NOMO-1 treated with dmso at 0.1 percent for 144 hours (cell line): ENCODE data around the gene SRSF5.
"Not testable (repeated sequence)": the region's sequence is repeated elsewhere in the genome, so short reads cannot be mapped to it uniquely, and the experiment has no call there.

ENCODE experiments used
- DNase-seq: peaks from one replicate; lab custom pipeline; 2025; ENCODE audit not compliant: unreplicated experiment; lab: John Stamatoyannopoulos, UW

SRSF5 gene

DNA sequence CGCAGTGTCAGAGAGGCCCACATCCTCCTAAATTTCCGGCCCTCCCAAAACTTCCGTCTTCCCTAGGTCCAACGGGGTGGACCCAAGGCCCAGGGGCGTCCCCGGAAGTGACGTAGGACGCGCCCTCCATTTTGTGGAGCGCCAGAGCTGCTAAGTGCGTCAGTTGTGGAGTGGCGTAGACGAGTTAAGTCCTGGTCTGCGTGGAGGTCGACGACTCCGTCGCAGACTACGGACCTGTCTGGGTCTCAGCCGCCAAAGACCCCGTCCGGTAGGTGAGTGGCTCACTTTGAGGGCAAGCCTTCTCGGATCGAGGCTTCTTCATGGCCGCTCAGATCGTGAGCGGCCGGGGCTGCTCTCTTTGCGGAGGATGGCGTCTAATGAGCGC lies at the start of gene SRSF5:
SRSF5 (plus strand) TSS at position 159 of the 385 bp plus-strand sequence. CDS start 1,015 bp downstream, outside the sequence.
- DNase-seq = peak; percentile 97

DNA sequence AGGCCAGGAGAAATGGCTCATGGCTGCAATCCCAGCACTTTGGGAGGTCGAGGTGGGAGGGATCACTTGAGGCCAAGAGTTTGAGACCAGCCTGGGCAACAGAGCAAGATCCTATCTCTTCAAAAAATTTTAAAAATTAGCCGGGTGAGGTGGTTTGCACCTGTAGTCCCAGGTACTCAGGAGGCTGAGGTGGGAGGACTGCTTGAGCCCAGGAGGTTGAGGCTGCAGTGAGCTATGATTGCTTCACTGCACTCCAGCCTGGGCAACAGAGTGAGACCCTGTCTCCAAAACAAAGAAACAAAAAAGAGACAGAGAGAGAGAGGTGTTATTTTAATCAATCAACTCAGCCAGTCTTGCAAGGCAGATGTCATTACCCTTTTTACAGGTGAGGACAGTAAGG lies 48.3 kb upstream of the SRSF5 start:
- not testable (repeated sequence) for DNase-seq

- no peak for DNase-seq
These were observed 47.4 kb upstream of the SRSF5 start for GRCh38 chr14:69719501-69719951.

DNA sequence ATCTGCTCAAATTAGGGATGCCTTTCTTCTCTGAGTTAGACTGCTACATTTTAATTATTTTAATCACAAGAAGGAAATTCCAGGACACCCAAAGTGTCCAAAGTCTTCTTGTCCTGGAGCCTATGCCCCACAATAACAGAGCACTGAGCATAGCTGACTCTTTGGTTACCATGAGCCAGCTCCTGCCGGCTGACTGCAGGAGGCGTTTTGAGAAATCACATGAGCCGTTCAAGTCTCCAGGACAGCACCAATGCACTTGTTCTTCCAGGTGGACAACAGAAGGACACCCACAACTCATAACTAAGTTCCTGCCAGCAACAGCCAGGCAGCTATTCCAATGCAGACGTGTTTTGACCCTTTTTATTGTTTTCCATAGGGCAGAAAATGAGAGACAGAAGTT lies 46.0 kb upstream of the SRSF5 start:
- no peak for DNase-seq

DNA sequence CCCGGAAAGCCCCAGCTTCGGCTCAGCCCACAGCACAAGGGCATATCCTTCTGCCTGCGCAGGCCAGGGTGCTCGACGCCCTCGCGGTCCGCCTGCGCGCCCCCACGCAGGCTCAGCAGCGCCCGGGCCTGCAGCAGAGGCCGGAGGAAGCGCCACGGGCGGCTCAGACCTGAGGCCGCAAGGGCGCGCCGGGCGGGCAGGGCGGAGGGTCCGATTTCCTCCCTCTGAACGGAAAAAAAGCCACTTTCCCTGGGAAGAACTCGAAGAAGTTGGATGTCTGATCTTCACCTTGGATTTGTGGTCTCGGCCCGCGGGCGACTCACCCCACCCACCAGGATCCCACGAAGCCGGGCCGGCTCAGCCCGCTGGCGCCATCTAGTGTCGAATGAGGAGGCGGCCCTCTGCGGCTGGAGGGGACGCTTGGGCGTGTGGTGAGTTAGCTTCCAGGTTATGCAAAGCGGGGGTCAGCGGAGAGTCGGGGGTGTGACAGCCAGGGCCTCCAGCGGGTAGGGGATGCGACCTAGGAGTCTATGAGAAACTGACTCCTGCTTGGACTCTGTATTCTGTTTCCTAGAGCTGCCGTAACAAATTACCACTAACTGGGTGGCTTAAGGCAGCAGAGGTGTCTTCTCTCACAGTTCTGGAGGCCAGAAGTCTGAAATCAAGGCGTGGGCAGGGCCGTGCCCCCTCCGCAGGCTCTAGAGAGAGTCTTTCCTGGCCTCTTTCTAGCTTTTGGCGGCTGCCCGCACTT lies 40.0 kb upstream of the SRSF5 start:
- peak; percentile 49 for DNase-seq

GRCh38 chr14:69727860-69728259 lies 39.1 kb upstream of the SRSF5 start:
- DNase-seq = no peak

DNA sequence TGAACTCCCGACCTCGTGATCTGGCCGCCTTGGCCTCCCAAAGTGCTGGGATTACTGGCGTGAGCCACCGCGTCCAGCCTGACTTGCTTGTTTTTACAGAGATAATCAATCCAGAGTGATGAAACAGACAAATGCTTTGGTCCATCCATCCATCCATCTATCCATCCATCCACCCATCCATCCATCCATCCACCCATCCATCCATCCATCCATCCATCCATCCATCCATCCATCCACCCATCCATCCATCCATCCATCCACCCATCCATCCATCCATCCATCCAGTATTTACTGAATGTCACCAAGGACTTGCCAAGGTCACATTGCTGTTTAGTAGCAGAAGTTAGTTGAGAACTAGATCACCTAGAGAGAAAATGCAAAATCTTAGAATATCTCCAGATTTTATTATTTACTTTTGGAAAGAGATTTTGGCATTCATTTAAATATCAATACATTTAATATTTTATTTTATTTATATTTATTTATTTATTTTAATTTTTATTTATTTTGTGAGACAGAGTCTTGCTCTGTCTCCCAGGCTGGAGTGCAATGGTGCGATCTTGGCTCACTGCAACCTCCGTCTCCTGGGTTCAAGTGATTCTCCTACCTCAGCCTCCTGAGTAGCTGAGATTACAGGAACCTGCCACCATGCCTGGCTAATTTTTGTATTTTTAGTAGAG lies 34.9 kb upstream of the SRSF5 start:
- not testable (repeated sequence) for DNase-seq

GRCh38 chr14:69736405-69736804 lies 30.5 kb upstream of the SRSF5 start:
- not testable (repeated sequence) for DNase-seq

- DNase-seq = no peak
These were observed 25.9 kb upstream of the SRSF5 start for GRCh38 chr14:69741055-69741454.

GRCh38 chr14:69749956-69750355 lies 17.0 kb upstream of the SRSF5 start:
- no peak for DNase-seq

DNA sequence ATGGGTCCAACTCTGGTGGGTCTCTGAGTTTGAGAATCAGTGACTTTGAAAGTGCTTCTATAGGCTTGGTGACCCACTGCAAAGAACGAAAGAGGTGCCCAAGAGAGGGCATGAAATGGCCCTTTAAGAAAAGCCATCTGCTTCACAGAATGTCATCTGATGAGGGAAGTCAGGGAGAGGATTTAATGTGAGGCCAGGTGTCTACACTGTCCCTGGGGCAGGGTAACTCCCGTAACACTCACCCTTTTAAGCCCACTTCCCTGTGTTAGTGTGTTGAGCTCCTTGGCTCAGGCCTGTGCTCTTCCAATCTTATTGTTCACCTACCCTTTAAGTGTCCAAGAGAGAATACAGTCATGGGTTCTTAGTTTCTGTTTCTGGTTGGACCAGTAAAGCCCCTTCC lies 16.4 kb upstream of the SRSF5 start:
- DNase-seq = no peak

GRCh38 chr14:69752773-69753172 lies 14.2 kb upstream of the SRSF5 start:
- DNase-seq = no peak

GRCh38 chr14:69753860-69754259 lies 13.1 kb upstream of the SRSF5 start:
- peak; percentile 10 for DNase-seq

DNA sequence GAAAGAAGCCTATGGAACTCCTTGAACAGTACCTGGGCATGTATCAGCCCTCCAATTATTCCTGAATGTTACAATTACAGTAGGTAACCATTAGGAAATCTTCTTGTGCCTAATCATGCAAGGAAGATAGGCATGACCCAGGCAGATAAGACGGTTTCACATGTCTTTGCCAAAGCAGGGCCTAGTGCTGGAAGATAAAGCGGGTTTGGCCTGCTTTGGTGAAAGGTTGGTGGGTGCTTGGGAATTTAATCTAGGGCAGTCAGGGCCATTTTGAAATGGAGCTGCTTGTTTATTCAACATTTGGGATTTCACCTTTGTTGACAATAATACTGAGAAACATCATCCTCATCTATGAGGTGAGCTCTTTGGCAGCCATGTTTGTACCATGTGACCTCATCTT lies 12.5 kb upstream of the SRSF5 start:
- DNase-seq = no peak

- peak; percentile 53 for DNase-seq
These were observed 11.6 kb upstream of the SRSF5 start for GRCh38 chr14:69755296-69755695.

DNA sequence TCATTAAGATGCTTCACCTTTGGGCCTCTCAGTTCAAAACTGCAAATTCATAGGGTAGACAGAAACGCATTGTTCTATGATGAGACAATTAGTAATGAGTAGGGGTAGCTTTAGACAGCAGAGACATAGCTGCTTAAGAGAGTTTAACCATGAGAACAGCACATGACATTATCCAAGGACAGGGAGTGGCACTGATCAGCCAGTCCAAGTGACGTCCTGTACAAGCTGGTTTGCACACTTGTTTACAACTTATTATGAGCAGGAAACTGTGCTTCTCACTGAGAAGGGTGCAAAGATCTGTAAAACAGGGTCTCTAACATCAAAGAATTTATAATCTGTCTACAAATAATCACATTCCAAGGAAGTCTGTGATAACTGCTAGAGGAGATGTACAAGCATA lies 11.2 kb upstream of the SRSF5 start:
- no peak for DNase-seq

DNA sequence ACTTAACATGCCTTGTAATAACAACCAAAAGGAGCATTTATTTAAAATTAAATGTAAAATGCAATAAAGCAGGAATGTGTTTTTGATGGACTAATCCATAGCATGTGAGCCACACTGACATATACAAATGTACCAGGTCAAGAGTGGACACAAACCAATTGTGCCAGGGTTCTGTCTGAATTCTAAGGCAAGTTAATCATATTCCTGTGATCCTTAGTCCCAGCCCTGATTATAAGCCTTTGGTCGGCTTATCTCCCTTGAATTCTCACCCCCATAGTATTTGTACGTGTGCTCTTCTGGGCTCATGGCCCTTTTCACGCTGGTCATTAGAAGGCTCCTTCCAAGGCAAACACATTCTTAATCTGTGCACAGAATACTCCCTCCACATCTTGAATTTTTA lies 10.6 kb upstream of the SRSF5 start:
- no peak for DNase-seq

GRCh38 chr14:69760810-69761209 lies 6.1 kb upstream of the SRSF5 start:
- DNase-seq = peak; percentile 37

DNA sequence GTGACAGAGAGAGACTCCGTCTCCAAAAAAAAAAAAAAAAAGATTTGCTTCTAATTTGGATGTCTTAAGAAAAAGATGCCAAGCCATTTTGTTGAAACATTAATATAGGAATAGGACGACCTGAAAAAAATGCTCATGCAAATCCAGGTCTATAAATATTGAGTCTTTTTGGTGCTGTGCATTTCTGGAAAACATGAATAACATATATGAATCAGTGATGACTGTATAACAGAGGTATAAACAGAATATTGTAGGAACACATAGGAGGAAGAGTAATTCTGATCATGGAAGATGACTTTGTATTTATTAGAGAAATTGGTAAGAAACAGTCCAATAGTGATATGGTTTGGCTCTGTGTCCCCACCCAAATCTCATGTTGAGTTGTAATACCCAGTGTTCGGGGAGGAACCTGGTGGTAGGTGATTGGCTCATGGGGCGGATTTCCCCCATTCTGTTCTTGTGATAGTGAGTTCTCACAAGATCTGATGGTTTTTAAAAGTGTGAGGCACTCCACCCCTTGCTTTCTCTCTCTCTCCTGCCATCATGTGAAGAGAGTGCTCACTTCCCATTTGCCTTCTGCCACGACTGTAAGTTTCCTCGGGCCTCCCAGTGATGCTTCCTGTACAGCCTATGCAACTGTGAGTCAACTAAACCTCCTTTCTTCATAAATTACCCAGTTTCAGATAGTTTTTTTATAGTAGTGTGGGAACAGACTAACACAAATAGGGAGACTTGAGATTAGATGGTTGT lies 3.0 kb upstream of the SRSF5 start:
- no peak for DNase-seq

DNA sequence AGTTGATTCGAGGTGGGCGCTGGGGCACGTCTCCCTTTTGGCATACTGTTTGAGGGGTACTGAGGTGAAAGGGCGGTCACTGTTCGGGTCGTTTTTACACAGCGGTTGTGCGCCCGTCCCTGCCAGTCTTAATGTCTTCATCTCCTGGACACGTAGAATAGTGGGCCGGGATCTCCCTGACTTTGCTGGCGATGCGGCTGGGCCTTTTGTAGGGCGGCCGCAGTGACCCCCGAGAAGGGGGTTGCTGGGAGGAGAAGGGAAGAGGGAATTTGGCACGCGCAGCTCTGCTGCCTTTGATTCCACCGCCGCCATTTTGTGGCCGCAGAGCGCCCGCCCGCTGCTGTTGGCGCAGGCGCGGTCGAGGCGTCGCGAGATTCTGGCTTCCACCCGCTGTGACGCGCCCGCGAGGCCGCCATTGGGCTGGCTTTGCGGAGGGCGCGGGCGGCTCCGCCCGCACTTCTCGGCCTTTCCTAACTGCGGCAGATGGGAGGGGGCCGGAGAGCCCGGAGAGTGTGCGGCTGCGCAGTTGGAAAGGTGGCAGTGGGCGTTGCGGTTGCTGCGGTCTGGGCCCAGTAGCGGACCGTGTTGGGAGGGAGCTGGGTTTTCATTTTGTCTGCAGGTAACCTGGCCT lies 542 bp downstream of the SRSF5 start:
- peak; percentile 74 for DNase-seq

DNA sequence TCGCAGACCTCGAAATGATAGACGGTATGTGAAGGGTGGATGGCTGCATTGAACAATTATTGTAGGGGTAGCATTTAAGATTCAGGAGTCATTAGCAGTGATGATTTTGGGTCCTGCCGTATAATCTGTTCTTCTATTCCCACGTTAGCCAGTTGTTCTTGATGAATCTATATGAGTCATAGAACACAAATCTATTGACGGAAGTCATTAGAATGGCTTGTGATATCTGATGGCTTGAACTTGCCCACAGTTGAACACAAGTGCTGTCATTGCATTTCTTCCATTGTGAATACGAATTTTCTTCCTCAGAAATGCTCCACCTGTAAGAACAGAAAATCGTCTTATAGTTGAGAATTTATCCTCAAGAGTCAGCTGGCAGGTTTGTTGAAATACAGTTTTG lies 1.9 kb downstream of the SRSF5 start:
- DNase-seq = no peak
